Activated CD8-positive, alpha-beta memory T cell treated with anti-CD3 and anti-CD28 coated beads for 48 hours (primary cell): Measurements from ENCODE around the gene B3GALT2.
"Not testable (repeated sequence)": the region's sequence is repeated elsewhere in the genome, so short reads cannot be mapped to it uniquely, and the experiment has no call there.

Source experiments
- DNase-seq, 3 experiments: peaks; one replicate each; pipeline ENCODE4 v3.0.0-alpha.2; 2020; ENCODE audit warnings: low read depth in 2 of 3, low spot score in 2 of 3

The B3GALT2 gene, protein sequence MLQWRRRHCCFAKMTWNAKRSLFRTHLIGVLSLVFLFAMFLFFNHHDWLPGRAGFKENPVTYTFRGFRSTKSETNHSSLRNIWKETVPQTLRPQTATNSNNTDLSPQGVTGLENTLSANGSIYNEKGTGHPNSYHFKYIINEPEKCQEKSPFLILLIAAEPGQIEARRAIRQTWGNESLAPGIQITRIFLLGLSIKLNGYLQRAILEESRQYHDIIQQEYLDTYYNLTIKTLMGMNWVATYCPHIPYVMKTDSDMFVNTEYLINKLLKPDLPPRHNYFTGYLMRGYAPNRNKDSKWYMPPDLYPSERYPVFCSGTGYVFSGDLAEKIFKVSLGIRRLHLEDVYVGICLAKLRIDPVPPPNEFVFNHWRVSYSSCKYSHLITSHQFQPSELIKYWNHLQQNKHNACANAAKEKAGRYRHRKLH

GRCh38 chr1:193185901-193186731 lies at the start of gene B3GALT2:
Gene B3GALT2, minus strand, starts transcription at chr1:193186613. Its CDS starts 5,051 bp downstream, at chr1:193181562.
- DNase-seq, result no peak

GRCh38 chr1:193234530-193234929 lies 48.1 kb upstream of the B3GALT2 start:
- no peak for DNase-seq

DNA sequence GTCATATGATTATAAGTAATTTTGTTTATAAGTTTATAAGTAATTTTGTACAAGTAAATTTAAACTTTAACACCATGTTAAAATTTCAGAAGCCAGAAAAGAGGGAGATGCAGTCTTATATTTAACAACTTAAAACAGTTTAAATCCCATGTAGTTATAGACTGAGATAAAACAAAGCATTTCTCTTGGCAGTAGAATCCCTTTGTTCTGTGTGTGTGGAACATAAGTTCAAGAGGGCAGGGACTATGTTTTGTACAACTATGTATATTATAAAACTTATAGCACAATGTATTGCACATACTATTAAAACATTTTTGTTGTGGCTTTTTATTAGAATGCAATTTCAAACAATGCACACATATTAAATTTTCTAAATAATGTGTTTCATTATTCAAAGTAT lies 44.7 kb upstream of the B3GALT2 start:
- not testable (repeated sequence) for DNase-seq

- no peak for DNase-seq
These were observed 42.7 kb upstream of the B3GALT2 start for GRCh38 chr1:193229136-193229535.

GRCh38 chr1:193222056-193222615 lies 35.7 kb upstream of the B3GALT2 start:
- no peak for DNase-seq

GRCh38 chr1:193221651-193222050 lies 35.2 kb upstream of the B3GALT2 start:
- no peak for DNase-seq

- DNase-seq, result no peak
These were observed 33.0 kb upstream of the B3GALT2 start for GRCh38 chr1:193219391-193219790.

DNA sequence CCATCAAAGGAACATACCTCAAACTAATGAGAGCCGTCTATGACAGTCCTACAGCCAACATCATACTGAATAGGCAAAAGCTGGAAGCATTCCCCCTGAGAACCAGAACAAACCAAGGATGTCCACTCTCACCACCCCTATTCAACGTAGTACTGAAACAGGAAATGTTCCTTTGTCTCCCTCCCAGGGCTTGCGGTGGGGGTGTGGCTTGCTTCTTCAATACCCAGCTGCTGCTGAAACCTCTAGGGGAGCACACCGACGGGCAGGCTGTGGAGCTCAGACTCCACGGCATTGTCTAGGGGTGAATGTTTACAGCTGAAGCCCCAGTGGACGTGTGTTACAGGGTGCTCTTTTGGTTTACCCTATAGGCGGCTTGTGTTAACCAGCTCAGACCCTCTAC lies 30.5 kb upstream of the B3GALT2 start:
- DNase-seq, result no peak

DNA sequence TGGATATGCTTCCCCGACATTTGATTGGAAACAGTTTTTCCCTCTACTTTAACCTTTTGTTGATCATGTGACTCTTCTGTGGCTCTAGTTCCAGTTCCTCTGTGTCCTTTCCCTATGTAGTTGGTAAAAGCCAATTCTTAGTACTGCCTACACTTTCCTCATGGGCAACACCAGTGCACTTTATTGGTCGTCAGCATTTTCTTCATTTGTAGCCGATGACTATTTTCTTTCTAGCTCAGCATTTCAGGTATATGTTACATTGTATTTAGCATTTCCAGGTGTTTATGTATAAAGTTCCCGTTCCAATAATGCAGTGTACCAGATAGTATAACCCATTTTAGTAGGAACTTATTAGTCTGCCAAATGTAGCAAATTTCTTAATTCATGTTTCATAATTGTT lies 27.6 kb upstream of the B3GALT2 start:
- DNase-seq, result no peak

DNA sequence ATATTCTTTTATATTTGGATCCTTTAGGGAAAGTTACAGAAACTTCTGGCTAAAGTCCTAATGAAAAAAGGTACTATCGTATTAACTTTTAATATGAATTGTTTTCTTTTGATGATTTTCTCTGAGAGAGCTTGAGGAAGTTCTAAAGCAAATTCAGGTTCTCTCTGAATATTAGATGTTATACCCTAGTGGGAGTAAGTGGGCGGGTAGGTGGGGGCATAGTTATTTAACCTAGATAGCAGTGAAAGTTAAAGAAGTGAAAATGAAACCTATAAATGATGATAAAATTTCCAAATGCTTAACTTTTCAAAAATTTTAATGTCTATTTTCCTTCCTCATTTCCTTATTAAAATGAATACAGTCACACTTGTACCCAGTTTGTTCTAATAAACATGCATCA lies 26.2 kb upstream of the B3GALT2 start:
- DNase-seq, result no peak

DNA sequence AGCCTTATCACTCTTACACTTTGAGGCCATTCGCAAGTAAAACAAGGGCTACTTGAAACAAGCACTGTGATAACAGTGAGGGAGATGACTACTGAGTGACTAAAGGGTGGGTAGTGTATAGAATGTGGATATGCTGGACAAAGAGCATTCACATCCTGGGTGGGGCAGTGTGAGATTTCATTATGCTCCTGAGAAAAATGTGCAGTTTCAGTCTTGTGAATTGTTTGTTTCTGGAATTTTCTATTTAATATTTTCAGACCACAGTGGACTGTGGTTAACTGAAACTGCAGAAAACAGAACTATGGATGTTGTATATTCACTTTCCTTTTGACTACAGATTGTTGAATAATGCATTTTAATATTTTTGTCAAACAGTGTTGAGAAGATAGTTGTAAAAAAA lies 25.1 kb upstream of the B3GALT2 start:
- DNase-seq, result no peak

GRCh38 chr1:193210996-193211395 lies 24.6 kb upstream of the B3GALT2 start:
- DNase-seq, result no peak

- DNase-seq, result no peak
These were observed 14.6 kb upstream of the B3GALT2 start for GRCh38 chr1:193201021-193201420.

GRCh38 chr1:193199940-193200339 lies 13.5 kb upstream of the B3GALT2 start:
- DNase-seq, result no peak

DNA sequence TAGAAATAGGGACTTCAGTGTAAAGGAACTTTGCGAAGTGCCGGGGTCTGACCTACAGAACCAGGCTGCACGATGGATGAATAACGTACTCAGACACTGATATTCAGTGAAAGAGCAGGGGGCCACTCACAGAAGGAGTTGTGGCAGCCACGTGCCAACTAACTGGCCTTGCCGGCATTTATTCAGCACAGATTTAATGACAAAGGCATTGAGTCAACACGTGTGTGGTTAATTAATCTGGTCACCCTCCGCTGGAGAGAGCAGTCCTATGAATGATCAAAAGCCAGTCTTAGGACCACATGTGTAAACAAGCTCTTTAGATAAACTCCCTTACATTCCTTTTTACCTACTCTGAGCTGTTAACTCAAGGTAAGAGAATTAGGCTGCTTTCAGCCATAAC lies 6.2 kb upstream of the B3GALT2 start:
- no peak for DNase-seq

DNA sequence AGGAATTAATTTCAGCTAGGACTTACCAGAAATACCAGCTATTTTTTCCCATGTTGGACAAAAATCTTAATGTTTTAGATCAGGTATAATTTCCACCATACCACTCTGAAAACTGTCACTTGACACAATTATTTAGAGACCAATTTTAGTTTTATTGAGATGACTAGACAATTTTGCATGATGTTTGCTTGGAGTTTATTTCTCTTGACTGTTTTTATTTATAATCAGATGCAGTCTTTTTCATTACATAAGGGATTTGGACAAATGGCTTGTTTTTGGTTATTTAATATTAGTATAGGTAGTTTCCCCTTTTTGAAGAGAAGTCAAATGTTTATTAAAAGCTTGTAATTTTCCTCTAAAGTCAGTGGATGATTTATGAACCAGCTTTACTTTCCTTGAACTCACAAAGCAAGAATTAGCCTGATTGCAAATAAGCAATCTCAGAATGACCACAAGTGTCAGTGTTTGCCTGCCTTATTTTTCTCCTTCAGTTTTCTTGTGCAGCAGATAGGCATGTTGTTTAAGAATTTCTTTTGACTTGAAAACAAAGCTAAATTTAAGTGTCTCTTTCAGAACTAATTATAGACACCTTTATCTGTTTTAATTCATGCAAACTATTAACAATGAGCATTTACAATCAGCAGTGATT lies 3.8 kb upstream of the B3GALT2 start:
- DNase-seq, result no peak

GRCh38 chr1:193189442-193190095 lies 3.2 kb upstream of the B3GALT2 start:
- no peak for DNase-seq

- not testable (repeated sequence) for DNase-seq
These were observed 2.5 kb upstream of the B3GALT2 start for GRCh38 chr1:193188915-193189314.

DNA sequence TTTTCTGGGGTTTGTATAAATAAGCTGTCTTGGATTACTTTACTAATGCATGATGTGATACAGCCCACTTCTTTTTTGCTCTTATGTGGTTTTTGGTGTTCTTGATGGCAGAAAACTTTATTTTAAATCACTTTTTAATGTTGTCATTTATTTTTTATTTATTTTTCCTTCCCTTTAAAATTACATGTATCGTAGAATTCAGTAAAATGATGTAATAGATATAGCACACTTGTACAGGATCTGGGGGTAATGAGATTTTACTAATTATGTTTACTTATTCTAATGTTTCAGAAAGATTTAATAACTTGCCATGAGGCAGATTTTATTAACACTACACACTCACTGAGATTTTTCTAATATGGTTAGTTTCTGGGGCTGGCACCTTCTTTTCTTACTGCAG lies 701 bp upstream of the B3GALT2 start:
- no peak for DNase-seq

DNA sequence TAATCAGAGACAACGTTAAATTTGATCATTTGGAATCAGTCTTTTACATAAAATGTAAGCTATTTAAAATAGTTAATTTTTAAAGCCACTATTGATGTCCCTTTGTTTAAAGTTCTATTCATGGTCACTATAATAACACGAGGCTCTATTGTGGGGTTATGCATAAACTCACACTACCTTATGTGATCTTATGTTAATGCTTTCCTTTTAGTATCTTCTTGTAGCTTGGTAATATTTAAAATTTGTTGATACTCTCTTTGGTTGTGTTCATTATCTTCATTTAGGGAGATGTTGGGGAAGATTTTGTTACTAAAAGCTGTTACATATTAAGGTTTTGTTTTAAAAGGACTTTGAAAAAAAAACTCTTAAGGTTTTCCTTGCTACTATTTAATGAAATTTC lies 1.2 kb downstream of the B3GALT2 start:
- no peak for DNase-seq

GRCh38 chr1:193184776-193185175 lies 1.6 kb downstream of the B3GALT2 start:
- no peak for DNase-seq
